Neural cell (in vitro differentiated cells): ENCODE data around the gene RAB40A.

Experiments
- EZH2 ChIP-seq: fragments of 200-600, 300-800 bp; shearing (Covaris generic), sonication (generic); IDR thresholded peaks from 2 replicates; pipeline ENCODE4 v1.6.1; 2014; ENCODE audit warnings: antibody characterized with exemption, low read length, borderline replicate concordance, mild to moderate bottlenecking; ENCODE audit not compliant: insufficient read depth, poor library complexity, severe bottlenecking
- SMC3 ChIP-seq: fragments of 450-650 bp; conservative IDR thresholded peaks from 2 replicates; pipeline ENCODE4 v1.6.1; 2014; ENCODE audit warnings: antibody characterized with exemption, mild to moderate bottlenecking, moderate library complexity; ENCODE audit not compliant: poor library complexity
- TF ChIP-seq, protein P1 (sequence below): fragments of 450-650 bp; IDR thresholded peaks from 2 replicates; pipeline ENCODE4 v1.5.1; 2014; ENCODE audit warnings: antibody characterized with exemption, mild to moderate bottlenecking, moderate library complexity; ENCODE audit not compliant: poor library complexity, severe bottlenecking

DNA sequence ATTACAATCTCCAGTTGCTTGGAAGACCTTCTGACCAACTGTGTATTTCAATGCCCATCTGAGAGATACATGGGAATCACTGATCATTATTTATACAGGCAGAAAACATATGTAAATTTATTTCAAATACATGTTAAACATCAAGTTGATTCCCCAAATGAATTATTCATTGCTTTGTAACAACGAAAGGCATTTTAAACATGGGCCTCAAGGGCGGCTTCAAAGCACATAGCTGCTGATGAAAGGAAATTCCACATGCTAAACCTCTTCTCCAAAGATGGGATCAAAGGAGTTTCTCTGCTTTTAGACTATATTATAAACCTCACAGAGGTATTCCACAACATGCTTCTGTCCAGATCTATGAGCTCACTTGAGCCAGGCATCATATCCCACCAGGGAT is 4.3 kb upstream of the RAB40A start:
- TF ChIP-seq, protein P1, sequence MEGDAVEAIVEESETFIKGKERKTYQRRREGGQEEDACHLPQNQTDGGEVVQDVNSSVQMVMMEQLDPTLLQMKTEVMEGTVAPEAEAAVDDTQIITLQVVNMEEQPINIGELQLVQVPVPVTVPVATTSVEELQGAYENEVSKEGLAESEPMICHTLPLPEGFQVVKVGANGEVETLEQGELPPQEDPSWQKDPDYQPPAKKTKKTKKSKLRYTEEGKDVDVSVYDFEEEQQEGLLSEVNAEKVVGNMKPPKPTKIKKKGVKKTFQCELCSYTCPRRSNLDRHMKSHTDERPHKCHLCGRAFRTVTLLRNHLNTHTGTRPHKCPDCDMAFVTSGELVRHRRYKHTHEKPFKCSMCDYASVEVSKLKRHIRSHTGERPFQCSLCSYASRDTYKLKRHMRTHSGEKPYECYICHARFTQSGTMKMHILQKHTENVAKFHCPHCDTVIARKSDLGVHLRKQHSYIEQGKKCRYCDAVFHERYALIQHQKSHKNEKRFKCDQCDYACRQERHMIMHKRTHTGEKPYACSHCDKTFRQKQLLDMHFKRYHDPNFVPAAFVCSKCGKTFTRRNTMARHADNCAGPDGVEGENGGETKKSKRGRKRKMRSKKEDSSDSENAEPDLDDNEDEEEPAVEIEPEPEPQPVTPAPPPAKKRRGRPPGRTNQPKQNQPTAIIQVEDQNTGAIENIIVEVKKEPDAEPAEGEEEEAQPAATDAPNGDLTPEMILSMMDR = no peak
- no peak for TF ChIP-seq EZH2
- TF ChIP-seq SMC3 = no peak
